Central memory CD8-positive, alpha-beta T cell (primary cell): ENCODE results near the gene RBM46.

Experiments used
- ATAC-seq: fragments of 150-1000 bp; cut with Tn5 transposase; replicated peaks from 2 replicates; pipeline ENCODE4 v1.10.0; 2022; ENCODE audit warnings: mild to moderate bottlenecking, moderate FRiP score, moderate number of reproducible peaks; ENCODE audit not compliant: poor library complexity, severe bottlenecking; ENCODE audit errors: extremely low read depth
- DNase-seq, 2 donors: peaks; one replicate each; pipeline ENCODE4 v3.0.0; 2021; ENCODE audit warnings: low spot score in 2 of 2
- H3K27ac Mint-ChIP-seq: one replicate; pipeline ENCODE4 v1.8.0; 2022; ENCODE audit warnings: low read depth, mild to moderate bottlenecking, moderate library complexity, mixed read lengths
- H3K27me3 Mint-ChIP-seq: one replicate; pipeline ENCODE4 v1.8.0; 2022; ENCODE audit warnings: mixed read lengths
- H3K36me3 Mint-ChIP-seq: one replicate; pipeline ENCODE4 v1.8.0; 2022; ENCODE audit warnings: mild to moderate bottlenecking, moderate library complexity, mixed read lengths; ENCODE audit not compliant: insufficient read depth
- H3K4me1 Mint-ChIP-seq: one replicate; pipeline ENCODE4 v1.8.0; 2022; ENCODE audit warnings: mixed read lengths
- H3K4me3 Mint-ChIP-seq: one replicate; pipeline ENCODE4 v1.8.0; 2022; ENCODE audit warnings: mild to moderate bottlenecking, moderate library complexity, mixed read lengths
- H3K9me3 Mint-ChIP-seq: one replicate; pipeline ENCODE4 v1.8.0; 2022; ENCODE audit warnings: mixed read lengths

The RBM46 gene

DNA sequence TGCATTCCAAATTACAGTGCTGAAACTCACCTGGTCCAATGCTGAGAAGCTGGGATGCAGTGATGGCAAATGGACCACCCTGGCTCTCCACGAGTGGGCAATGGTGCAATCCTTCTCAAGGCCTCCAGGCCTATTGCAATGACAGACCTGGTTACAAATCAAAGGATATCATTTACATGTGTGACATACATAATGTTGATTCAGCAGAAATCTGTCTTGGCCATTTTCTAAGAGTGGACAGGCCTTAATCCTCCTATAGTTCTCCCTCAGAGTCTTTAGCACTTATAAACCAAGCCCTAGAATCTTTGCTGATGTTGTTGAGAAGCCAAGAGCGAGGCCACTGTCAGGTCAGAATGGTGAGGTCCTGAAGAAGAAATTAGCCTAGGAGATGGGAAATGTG, 20.2 kb upstream of the RBM46 start:
- Mint-ChIP-seq H3K4me1 (no peaks in the 10 kb centered on the region), H3K4me3 (no peak overlapping the region), H3K27ac (no peak overlapping the region), H3K36me3 (no peaks in the 10 kb centered on the region), H3K27me3 (no peaks in the 10 kb centered on the region), H3K9me3 (no peaks in the 10 kb centered on the region)
- DNase-seq (no peak), ATAC-seq (no peak)

DNA sequence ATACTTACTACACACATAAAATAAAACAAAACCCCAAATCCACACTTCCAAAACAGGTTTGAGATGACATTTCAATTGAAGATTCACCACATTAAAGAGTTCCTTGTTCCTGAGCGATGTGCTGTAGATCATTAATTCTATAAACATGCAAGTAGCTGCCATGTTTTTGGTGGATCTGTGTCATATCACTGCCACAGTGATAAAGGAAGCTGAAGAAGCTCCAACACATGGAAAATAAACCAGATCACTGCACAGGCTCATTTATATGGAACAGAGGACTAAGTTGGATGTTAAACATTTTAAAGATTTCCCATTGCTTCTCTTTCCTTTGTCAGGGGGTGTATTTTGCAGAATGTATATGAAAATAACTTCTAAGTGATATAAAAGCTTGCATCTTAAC, 2.8 kb upstream of the RBM46 start:
- no peak for DNase-seq

DNA sequence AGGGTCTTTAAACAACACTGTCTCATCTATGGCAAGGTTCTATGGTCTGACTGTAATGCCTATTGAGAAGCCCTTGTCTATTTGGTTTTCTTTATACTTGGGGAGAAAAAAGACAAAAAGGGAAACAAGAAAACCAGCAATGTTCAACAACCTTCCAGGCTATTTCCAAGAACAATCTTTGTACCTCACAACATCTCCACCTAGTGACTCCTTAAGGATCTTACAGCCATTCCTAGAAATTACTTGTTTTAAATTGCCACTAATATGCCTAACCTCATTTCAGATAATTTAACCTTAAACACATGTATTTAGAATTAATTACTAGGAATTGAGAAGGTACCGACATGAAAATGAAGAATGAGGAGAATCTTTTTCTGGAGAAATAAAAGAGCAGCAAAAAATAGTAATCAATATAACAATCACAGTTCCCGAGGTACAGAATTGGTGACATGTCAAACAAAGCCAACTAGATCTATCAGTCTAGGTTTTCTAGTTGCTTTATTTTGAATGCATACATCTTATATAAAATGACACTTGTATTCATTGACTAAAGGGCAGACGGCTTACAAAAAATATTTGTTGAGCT, 1.6 kb upstream of the RBM46 start:
- Mint-ChIP-seq H3K4me3 (no peak overlapping the region), H3K27me3 (peaks cover 9% of the 10 kb centered on the region), H3K36me3 (no peaks in the 10 kb centered on the region), H3K27ac (no peak overlapping the region), H3K4me1 (no peaks in the 10 kb centered on the region), H3K9me3 (peaks cover 10% of the 10 kb centered on the region)
- ATAC-seq = no peak
- no peak for DNase-seq

More for the DNA sequence above, 2.8 kb upstream of the RBM46 start:
- Mint-ChIP-seq H3K9me3 (peaks cover 12% of the 10 kb centered on the region), H3K4me3 (no peak overlapping the region), H3K4me1 (no peaks in the 10 kb centered on the region), H3K27ac (no peak overlapping the region), H3K36me3 (no peaks in the 10 kb centered on the region), H3K27me3 (peaks cover 9% of the 10 kb centered on the region)
- no peak for ATAC-seq

DNA sequence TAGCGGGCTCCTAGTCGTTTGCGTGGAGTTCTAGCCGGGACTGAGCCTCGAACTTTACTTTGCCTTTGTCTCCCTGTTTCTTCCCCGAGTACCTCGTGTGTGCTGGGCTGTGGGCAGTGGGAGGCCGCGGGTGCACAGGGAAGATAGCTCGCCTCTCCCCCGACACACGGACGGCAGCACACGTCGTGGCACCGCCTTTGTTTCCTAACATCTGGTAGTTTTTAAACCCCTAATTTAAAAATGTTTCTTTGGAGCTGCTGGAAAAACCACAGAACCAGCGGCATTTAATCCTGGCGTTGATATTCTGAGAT, 866 bp downstream of the RBM46 start:
- no peaks in the 10 kb centered on the region for H3K9me3 Mint-ChIP-seq
- peaks cover 9% of the 10 kb centered on the region for H3K27me3 Mint-ChIP-seq
- H3K4me1 Mint-ChIP-seq = no peaks in the 10 kb centered on the region
- no peaks in the 10 kb centered on the region for H3K36me3 Mint-ChIP-seq
- DNase-seq = no peak
- H3K27ac Mint-ChIP-seq = no peak overlapping the region
- no peak overlapping the region for H3K4me3 Mint-ChIP-seq
- ATAC-seq = no peak

DNA sequence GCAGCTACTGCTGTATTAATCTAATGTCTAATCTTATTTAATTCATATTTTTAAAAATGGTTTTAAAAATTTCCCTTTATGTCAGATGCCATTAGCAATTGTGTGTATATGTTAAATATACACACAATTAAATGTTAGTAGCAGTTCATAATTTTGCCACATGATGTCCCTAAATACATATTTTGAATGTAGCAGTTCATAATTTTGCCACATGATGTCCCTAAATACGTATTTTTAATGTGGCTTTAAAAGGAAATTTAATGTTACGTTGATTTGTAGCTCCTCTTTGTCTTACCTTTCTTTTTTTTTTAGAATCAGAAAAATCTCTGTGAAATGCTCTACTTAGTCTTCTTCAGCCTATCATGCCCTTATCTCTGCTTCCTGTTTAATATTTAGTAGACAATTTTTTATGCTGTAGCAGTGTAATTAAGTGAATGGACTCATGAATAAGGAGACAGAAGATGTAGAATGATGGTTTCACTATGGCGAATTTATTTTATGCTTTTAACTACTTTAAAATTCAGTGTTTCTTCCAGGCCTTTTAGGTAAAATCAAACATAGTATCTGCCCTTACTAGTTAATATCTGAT, 26.1 kb downstream of the RBM46 start:
- no peak for ATAC-seq
- no peaks in the 10 kb centered on the region for H3K9me3 Mint-ChIP-seq
- H3K4me3 Mint-ChIP-seq = no peak overlapping the region
- H3K27me3 Mint-ChIP-seq = no peaks in the 10 kb centered on the region
- H3K4me1 Mint-ChIP-seq = no peaks in the 10 kb centered on the region
- no peak for DNase-seq
- no peaks in the 10 kb centered on the region for H3K36me3 Mint-ChIP-seq
- no peak overlapping the region for H3K27ac Mint-ChIP-seq

DNA sequence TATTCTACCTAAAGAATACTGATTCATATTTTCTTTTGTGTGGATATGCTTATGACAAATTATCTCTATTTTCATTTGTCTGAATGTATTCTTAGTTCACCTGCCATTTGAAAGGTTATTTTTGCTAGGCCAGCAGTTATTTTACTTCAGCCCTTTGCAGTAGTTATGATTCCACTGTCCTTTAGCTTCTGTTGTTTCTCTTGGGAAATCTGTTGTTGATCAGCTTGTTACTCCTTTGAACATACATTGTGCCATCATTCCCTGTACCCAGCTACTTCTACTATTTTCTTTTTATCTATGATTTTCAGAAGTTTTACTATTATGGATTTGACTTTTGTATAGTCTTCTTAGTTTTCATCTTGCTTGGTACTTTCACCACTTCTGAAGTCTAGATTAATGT, 37.2 kb downstream of the RBM46 start:
- no peaks in the 10 kb centered on the region for H3K4me1 Mint-ChIP-seq

DNA sequence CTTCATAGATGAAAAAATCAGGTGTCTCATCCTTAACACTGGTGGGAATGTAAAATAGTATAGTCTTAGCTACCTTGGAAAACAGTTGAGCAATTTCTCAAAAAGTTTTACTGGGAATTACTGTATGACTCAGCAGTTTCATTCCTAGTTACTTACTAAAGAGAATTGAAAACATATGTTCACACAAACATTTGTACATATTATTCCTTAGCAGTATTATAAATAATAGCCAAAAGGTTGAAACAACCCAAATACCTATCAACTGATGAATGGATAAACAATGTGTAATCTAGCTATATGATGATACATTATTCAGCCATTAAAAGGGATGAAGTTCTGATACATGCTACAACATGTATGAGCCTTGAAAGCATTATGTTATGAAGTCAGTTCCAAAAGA, 41.7 kb downstream of the RBM46 start:
- H3K27ac Mint-ChIP-seq = no peak overlapping the region
- no peak for DNase-seq
- no peaks in the 10 kb centered on the region for H3K4me1 Mint-ChIP-seq
- H3K9me3 Mint-ChIP-seq = peaks cover 6% of the 10 kb centered on the region
- ATAC-seq = no peak
- H3K36me3 Mint-ChIP-seq = no peaks in the 10 kb centered on the region
- no peak overlapping the region for H3K4me3 Mint-ChIP-seq
- no peaks in the 10 kb centered on the region for H3K27me3 Mint-ChIP-seq

More for the DNA sequence above, 37.2 kb downstream of the RBM46 start:
- Mint-ChIP-seq H3K27me3 (no peaks in the 10 kb centered on the region), H3K27ac (no peak overlapping the region), H3K9me3 (peaks cover 6% of the 10 kb centered on the region), H3K4me3 (no peak overlapping the region), H3K36me3 (no peaks in the 10 kb centered on the region)
- ATAC-seq (no peak), DNase-seq (no peak)

DNA sequence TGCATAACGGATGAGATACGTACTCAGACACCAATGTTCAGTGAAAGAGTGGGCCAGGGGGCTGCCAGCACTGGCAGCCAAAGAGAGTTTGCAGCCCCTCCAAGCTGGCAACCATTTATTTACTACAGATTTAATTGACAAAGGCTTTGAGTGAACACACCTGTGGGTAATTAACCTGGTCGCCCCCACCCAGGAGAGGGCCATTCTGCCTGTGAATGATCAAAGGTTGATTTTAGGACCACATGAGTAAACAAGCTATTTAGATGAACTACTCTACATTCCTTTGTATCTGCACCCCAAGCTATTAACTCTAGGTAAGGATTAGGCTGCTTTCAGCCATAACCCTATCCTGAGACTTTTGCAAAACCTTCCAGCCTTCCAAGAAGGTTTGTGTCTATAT, 55.0 kb downstream of the RBM46 start:
- no peaks in the 10 kb centered on the region for H3K36me3 Mint-ChIP-seq
- no peak for DNase-seq
- no peak overlapping the region for H3K4me3 Mint-ChIP-seq
- H3K9me3 Mint-ChIP-seq = peaks cover 11% of the 10 kb centered on the region
- no peaks in the 10 kb centered on the region for H3K4me1 Mint-ChIP-seq
- no peak for ATAC-seq
- H3K27ac Mint-ChIP-seq = no peak overlapping the region
- no peaks in the 10 kb centered on the region for H3K27me3 Mint-ChIP-seq

DNA sequence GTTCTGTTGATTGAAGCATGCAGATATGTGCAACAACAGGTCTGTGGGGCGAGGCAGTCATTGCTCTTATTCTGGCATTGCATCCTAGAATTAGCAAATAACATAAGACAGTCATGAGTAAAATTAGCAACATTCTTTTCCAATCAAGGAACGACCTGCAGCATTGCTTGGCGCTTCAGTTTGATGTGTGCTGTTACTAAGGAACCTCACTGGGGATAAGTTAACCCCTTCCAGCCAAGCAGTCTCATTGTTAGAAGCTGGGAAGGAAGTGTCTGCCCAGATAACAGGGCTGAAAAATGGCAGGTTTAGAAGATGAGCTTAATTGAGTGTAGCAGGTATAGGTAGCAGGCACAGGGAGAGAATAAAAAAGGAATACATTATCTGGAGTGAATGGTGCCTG, 55.4 kb downstream of the RBM46 start:
- DNase-seq (no peak), ATAC-seq (no peak)
- Mint-ChIP-seq H3K36me3 (no peaks in the 10 kb centered on the region), H3K9me3 (peaks cover 7% of the 10 kb centered on the region), H3K27me3 (no peaks in the 10 kb centered on the region), H3K27ac (no peak overlapping the region), H3K4me1 (no peaks in the 10 kb centered on the region), H3K4me3 (no peak overlapping the region)

DNA sequence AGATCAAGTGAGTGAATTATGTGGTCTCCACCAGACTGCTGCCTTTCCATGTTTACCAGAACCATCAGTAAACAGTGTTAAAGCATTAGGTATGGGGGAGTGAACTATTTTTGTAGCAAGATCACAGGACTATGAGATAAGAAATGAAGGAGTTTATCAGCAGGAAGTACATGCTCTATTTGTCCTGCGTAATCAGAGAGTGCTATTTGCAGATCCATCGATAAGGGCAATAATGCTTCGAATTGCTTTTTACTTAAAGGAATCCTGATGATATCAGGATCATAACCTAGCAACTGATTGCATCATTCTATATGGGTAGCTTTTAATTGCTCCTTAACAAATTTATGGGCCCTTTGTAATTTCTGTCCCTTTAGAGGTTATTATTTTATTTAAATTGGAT, 57.1 kb downstream of the RBM46 start:
- no peaks in the 10 kb centered on the region for H3K36me3 Mint-ChIP-seq
- no peaks in the 10 kb centered on the region for H3K4me1 Mint-ChIP-seq
- DNase-seq = no peak
- H3K27ac Mint-ChIP-seq = no peak overlapping the region
- H3K27me3 Mint-ChIP-seq = no peaks in the 10 kb centered on the region
- ATAC-seq = no peak
- H3K9me3 Mint-ChIP-seq = no peaks in the 10 kb centered on the region
- H3K4me3 Mint-ChIP-seq = no peak overlapping the region

DNA sequence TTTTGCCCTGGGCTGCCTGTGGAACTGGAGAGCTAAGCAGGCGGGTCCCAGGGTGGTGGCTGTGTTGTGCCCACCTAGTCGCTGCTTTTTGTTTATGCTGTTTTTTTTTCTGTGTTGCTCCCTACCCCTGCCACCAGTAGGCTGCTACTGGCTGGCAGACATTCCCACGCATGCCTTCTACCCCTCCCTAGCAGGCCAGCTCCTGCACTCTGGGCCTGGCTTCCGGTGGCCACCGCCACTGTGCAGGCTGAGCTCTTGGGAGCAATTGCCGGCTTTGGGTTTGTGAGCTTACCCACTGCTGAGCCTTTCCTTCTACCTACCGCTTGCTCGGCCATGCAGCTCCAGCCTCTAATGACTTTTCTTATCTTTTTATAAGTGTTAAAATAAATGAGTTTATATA, 57.6 kb downstream of the RBM46 start:
- ATAC-seq (no peak), DNase-seq (no peak)
- Mint-ChIP-seq H3K4me1 (no peaks in the 10 kb centered on the region), H3K4me3 (no peak overlapping the region), H3K27me3 (no peaks in the 10 kb centered on the region), H3K9me3 (no peaks in the 10 kb centered on the region), H3K27ac (no peak overlapping the region), H3K36me3 (no peaks in the 10 kb centered on the region)

DNA sequence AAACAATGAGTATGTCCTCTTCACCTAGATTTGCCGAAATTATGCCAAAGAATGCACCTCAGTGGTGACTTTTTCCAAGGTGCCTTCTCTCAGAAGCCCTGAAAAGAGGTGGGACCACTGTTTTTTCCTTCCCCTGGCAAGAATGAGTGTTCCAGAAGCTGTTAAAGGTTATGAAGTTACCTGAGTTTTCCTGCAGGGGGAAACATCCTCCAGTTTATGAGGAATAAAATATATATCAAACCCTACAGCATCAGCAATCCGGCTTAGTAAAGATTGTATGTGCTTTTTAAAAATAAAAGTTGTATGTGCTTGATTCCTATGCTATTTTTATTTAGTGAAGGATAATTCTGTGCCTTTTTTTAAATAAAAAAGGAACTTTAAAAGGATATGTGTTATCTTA, 73.3 kb downstream of the RBM46 start:
- Mint-ChIP-seq H3K27ac (no peak overlapping the region), H3K4me1 (no peaks in the 10 kb centered on the region), H3K36me3 (no peaks in the 10 kb centered on the region), H3K4me3 (no peak overlapping the region), H3K27me3 (no peaks in the 10 kb centered on the region), H3K9me3 (peaks cover 11% of the 10 kb centered on the region)
- DNase-seq = no peak
- no peak for ATAC-seq

DNA sequence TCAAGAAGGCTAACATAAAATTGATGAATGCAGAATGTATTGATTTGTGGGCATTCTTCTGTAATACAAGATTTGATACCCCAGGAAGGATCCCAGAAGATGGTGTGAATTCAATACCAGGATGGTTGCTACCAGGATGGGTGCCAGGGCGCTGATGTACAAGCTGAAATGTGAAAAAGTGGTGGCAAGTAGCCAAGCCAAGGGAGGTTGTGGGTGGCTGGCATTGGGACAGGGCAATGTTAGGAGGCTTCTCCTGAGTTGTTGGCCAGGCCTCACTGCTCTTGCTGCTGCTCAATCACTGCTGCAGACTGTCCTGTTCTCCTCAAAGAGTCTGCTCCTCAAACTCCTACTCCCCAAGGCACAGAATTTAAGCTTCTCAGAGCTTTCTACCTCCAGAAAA, 77.1 kb downstream of the RBM46 start:
- H3K36me3 Mint-ChIP-seq = no peaks in the 10 kb centered on the region
- H3K9me3 Mint-ChIP-seq = peaks cover 12% of the 10 kb centered on the region
- DNase-seq (no peak), ATAC-seq (no peak)
- no peaks in the 10 kb centered on the region for H3K27me3 Mint-ChIP-seq
- H3K4me1 Mint-ChIP-seq = no peaks in the 10 kb centered on the region
- H3K4me3 Mint-ChIP-seq = no peak overlapping the region
- no peak overlapping the region for H3K27ac Mint-ChIP-seq
